H9 (cell line): ENCODE data around the gene LRP10. TPM values are rescaled to one million over a fixed set of nuclear protein-coding genes. Genes with fewer than 3 reads are reported as not detected.

Source experiments
- DNase-seq: peaks from one replicate; pipeline ENCODE4 v3.0.0-alpha.2; 2017
- H2AFZ ChIP-seq: one replicate; pipeline ENCODE4 v1.6.1; 2013; ENCODE audit warnings: mild to moderate bottlenecking, low read length, control low read depth, moderate library complexity
- H2AK5ac ChIP-seq: 2 replicates; pipeline ENCODE4 v1.6.1; 2013; ENCODE audit warnings: low read length, control low read depth, mixed read lengths; ENCODE audit not compliant: insufficient read length
- H2BK120ac ChIP-seq: one replicate; pipeline ENCODE4 v1.6.1; 2013; ENCODE audit warnings: low read depth, mild to moderate bottlenecking, low read length, control low read depth, inconsistent platforms; ENCODE audit not compliant: poor library complexity, severe bottlenecking
- H2BK12ac ChIP-seq: 2 replicates; pipeline ENCODE4 v1.6.1; 2013; ENCODE audit warnings: low read length, control low read depth, mixed read lengths, low read depth; ENCODE audit not compliant: insufficient read length
- H2BK15ac ChIP-seq: 2 replicates; pipeline ENCODE4 v1.6.1; 2013; ENCODE audit warnings: low read depth, low read length, control low read depth
- H2BK20ac ChIP-seq: one replicate; pipeline ENCODE4 v1.6.1; 2013; ENCODE audit warnings: low read depth, mild to moderate bottlenecking, low read length, control low read depth, inconsistent platforms; ENCODE audit not compliant: poor library complexity, severe bottlenecking
- H2BK5ac ChIP-seq: 2 replicates; pipeline ENCODE4 v1.6.1; 2013; ENCODE audit warnings: low read length, control low read depth, mixed read lengths; ENCODE audit not compliant: insufficient read length
- H3K14ac ChIP-seq: 2 replicates; pipeline ENCODE4 v1.6.1; 2013; ENCODE audit warnings: low read length, control low read depth; ENCODE audit not compliant: insufficient read depth
- H3K18ac ChIP-seq: 2 replicates; pipeline ENCODE4 v1.6.1; 2013; ENCODE audit warnings: low read depth, mild to moderate bottlenecking, mixed read lengths, low read length, control low read depth; ENCODE audit not compliant: insufficient read length
- H3K23ac ChIP-seq: 2 replicates; pipeline ENCODE4 v1.6.1; 2013; ENCODE audit warnings: low read length, control low read depth, mixed read lengths, low read depth; ENCODE audit not compliant: insufficient read length
- H3K23me2 ChIP-seq: 2 replicates; pipeline ENCODE4 v1.6.1; 2013; ENCODE audit warnings: low read depth, mild to moderate bottlenecking, mixed read lengths, low read length, control low read depth; ENCODE audit not compliant: insufficient read length, poor library complexity, severe bottlenecking
- H3K27ac ChIP-seq: 2 replicates; pipeline ENCODE4 v1.5.1; 2013; ENCODE audit warnings: low read length, control low read depth, mixed read lengths, low read depth; ENCODE audit not compliant: insufficient read length
- H3K27me3 ChIP-seq: 2 replicates; pipeline ENCODE4 v1.6.1; 2013; ENCODE audit warnings: low read length, control low read depth, inconsistent platforms; ENCODE audit not compliant: insufficient read depth
- H3K4ac ChIP-seq: 2 replicates; pipeline ENCODE4 v1.6.1; 2013; ENCODE audit warnings: low read depth, mild to moderate bottlenecking, control low read depth, inconsistent platforms, low read length, moderate library complexity
- H3K4me1 ChIP-seq: 2 replicates; pipeline ENCODE4 v1.6.1; 2013; ENCODE audit warnings: low read length, control low read depth, inconsistent platforms; ENCODE audit not compliant: insufficient read depth
- H3K4me2 ChIP-seq: 2 replicates; pipeline ENCODE4 v1.6.1; 2013; ENCODE audit warnings: low read length, control low read depth, mixed read lengths; ENCODE audit not compliant: insufficient read length, insufficient read depth
- H3K56ac ChIP-seq: 2 replicates; pipeline ENCODE4 v1.6.1; 2013; ENCODE audit warnings: low read depth, mild to moderate bottlenecking, mixed read lengths, low read length, control low read depth; ENCODE audit not compliant: insufficient read length
- H3K79me1 ChIP-seq: 2 replicates; pipeline ENCODE4 v1.6.1; 2013; ENCODE audit warnings: low read depth, mild to moderate bottlenecking, moderate library complexity, low read length, control low read depth, inconsistent platforms; ENCODE audit not compliant: insufficient read depth, poor library complexity, severe bottlenecking
- H3K79me2 ChIP-seq: 2 replicates; pipeline ENCODE4 v1.6.1; 2013; ENCODE audit warnings: low read length, control low read depth, inconsistent platforms; ENCODE audit not compliant: insufficient read depth
- H3K9ac ChIP-seq: 2 replicates; pipeline ENCODE4 v1.6.1; 2013; ENCODE audit warnings: low read length, control low read depth, mixed read lengths; ENCODE audit not compliant: insufficient read length; ENCODE audit errors: extremely low read depth
- H3K9me3 ChIP-seq: one replicate; pipeline ENCODE4 v1.6.1; 2013; ENCODE audit warnings: low read depth, low read length, inconsistent platforms; ENCODE audit not compliant: control insufficient read depth
- H3T11ph ChIP-seq: one replicate; pipeline ENCODE4 v1.6.1; 2013; ENCODE audit warnings: mild to moderate bottlenecking, low read length, control low read depth, inconsistent platforms
- H4K20me1 ChIP-seq: one replicate; pipeline ENCODE4 v1.6.1; 2013; ENCODE audit not compliant: control insufficient read depth, insufficient read length, insufficient read depth
- H4K5ac ChIP-seq: 2 replicates; pipeline ENCODE4 v1.6.1; 2013; ENCODE audit warnings: low read depth, mild to moderate bottlenecking, mixed read lengths, low read length, control low read depth; ENCODE audit not compliant: insufficient read length
- H4K8ac ChIP-seq: replicated peaks from 2 replicates; pipeline ENCODE4 v1.6.1; 2013; ENCODE audit warnings: low read length, control low read depth, mixed read lengths, low read depth; ENCODE audit not compliant: insufficient read length
- H4K91ac ChIP-seq: 2 replicates; pipeline ENCODE4 v1.6.1; 2013; ENCODE audit warnings: low read depth, mild to moderate bottlenecking, moderate library complexity, mixed read lengths, low read length, control low read depth; ENCODE audit not compliant: insufficient read length
- H3K27ac Mint-ChIP-seq, 3 experiments: 2 replicates in 2 of 3; 3 replicates in 1 of 3; pipeline ENCODE4 v1.8.0; 2020 to 2021; ENCODE audit warnings: mixed read lengths in 3 of 3, mild to moderate bottlenecking in 1 of 3, moderate library complexity in 1 of 3
- H3K27me3 Mint-ChIP-seq: 2 replicates; pipeline ENCODE4 v1.8.0; 2021; ENCODE audit warnings: low read depth, mild to moderate bottlenecking, moderate library complexity, mixed read lengths
- H3K36me3 Mint-ChIP-seq, 3 experiments: 2 replicates in 2 of 3; 3 replicates in 1 of 3; pipeline ENCODE4 v1.8.0; 2020 to 2021; ENCODE audit warnings: low read depth in 3 of 3, mixed read lengths in 3 of 3; ENCODE audit not compliant: insufficient read depth in 1 of 3
- H3K4me1 Mint-ChIP-seq, 2 experiments: 2 replicates each; pipeline ENCODE4 v1.8.0; 2020; ENCODE audit warnings: mixed read lengths in 2 of 2
- H3K4me3 Mint-ChIP-seq, 2 experiments: 2 replicates in 1 of 2; 3 replicates in 1 of 2; pipeline ENCODE4 v1.8.0; 2020 to 2021; ENCODE audit warnings: mild to moderate bottlenecking in 2 of 2, mixed read lengths in 2 of 2, moderate library complexity in 1 of 2
- H3K9me3 Mint-ChIP-seq, 2 experiments: 2 replicates in 1 of 2; 3 replicates in 1 of 2; pipeline ENCODE4 v1.8.0; 2020; ENCODE audit warnings: mild to moderate bottlenecking in 2 of 2, mixed read lengths in 2 of 2, moderate library complexity in 1 of 2
- WGBS: extraction: QIAGEN DNeasy Blood & Tissue Kit; methylation state at CpG from one replicate; pipeline ENCODE4 v1.1.7; 2013; ENCODE audit warnings: missing lambda C conversion rate, low lambda C conversion rate, mixed read lengths; ENCODE audit not compliant: insufficient read length; ENCODE audit errors: extremely low coverage; 5-methylcytosine and 5-hydroxymethylcytosine counted together
- total RNA-seq: library from RNA; stranded (reverse); gene quantifications from 2 replicates; pipeline ENCODE4 v1.2.1, GENCODE V29; 2021
- TF ChIP-seq, protein P1 (sequence below): fragments of 200-600 bp; sonication (generic); conservative IDR thresholded peaks from 3 replicates; pipeline ENCODE4 v1.8.0; 2021; ENCODE audit warnings: antibody characterized with exemption, mild to moderate bottlenecking

LRP10 gene
- total RNA-seq, 1 experiment from 2014 or later = 13.3 TPM

DNA sequence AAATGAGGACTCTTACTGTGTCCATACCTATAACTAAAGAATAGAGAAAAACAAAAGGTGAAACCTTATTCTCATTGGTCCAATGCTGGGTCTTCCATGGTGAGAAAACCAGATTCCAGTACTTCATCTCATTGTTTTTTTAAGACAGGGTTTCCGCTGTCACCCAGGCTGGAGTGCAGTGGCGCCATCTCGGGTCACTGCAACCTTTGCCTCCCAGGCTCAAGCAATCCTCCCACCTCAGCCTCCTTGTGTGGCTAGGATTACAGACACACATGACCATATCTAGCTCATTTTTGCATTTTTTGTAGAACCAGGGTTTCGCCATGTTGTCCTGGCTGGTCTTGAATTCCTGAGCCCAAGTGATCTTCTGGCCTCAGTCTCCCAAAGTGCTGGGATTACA, 34.1 kb downstream of the LRP10 start:
- no peak overlapping the region for H3K4ac ChIP-seq
- no peak overlapping the region for H2AK5ac ChIP-seq
- no peaks in the 10 kb centered on the region for H3K23me2 ChIP-seq
- H2BK20ac ChIP-seq = no peak overlapping the region
- TF ChIP-seq, protein P1, sequence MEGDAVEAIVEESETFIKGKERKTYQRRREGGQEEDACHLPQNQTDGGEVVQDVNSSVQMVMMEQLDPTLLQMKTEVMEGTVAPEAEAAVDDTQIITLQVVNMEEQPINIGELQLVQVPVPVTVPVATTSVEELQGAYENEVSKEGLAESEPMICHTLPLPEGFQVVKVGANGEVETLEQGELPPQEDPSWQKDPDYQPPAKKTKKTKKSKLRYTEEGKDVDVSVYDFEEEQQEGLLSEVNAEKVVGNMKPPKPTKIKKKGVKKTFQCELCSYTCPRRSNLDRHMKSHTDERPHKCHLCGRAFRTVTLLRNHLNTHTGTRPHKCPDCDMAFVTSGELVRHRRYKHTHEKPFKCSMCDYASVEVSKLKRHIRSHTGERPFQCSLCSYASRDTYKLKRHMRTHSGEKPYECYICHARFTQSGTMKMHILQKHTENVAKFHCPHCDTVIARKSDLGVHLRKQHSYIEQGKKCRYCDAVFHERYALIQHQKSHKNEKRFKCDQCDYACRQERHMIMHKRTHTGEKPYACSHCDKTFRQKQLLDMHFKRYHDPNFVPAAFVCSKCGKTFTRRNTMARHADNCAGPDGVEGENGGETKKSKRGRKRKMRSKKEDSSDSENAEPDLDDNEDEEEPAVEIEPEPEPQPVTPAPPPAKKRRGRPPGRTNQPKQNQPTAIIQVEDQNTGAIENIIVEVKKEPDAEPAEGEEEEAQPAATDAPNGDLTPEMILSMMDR = no peak
- no peaks in the 10 kb centered on the region for H4K20me1 ChIP-seq
- H3K79me2 ChIP-seq = no peaks in the 10 kb centered on the region
- H3K4me1 Mint-ChIP-seq = no peaks in the 10 kb centered on the region
- H3K4me3 Mint-ChIP-seq = no peak overlapping the region
- H2BK12ac ChIP-seq = no peak overlapping the region
- no peak overlapping the region for H2AFZ ChIP-seq
- no peaks in the 10 kb centered on the region for H3K79me1 ChIP-seq
- no peak overlapping the region for H4K91ac ChIP-seq
- H3K14ac ChIP-seq = no peak overlapping the region
- H3K27me3 Mint-ChIP-seq = no peaks in the 10 kb centered on the region; the same call in 1 of the 2 replicates
- no peak overlapping the region for H3T11ph ChIP-seq
- no peak for DNase-seq
- H3K9me3 ChIP-seq = no peaks in the 10 kb centered on the region
- no CpG with 5 or more reads among the region's 4 CpGs for WGBS
- H3K18ac ChIP-seq = no peak overlapping the region
- no peak overlapping the region for H3K56ac ChIP-seq
- no peak overlapping the region for H2BK15ac ChIP-seq
- H3K36me3 Mint-ChIP-seq = peaks cover 46 to 84% (median 70%) of the 10 kb centered on the region in 3 experiments
- no peak overlapping the region for H2BK120ac ChIP-seq
- H3K4me2 ChIP-seq = no peak overlapping the region
- H3K23ac ChIP-seq = no peak overlapping the region
- H4K8ac ChIP-seq = no peak overlapping the region
- no peaks in the 10 kb centered on the region for H3K9me3 Mint-ChIP-seq
- H3K27ac Mint-ChIP-seq = no peak overlapping the region
- no peak overlapping the region for H3K9ac ChIP-seq
- H2BK5ac ChIP-seq = no peak overlapping the region
- H3K4me1 ChIP-seq = no peaks in the 10 kb centered on the region
- no peak overlapping the region for H3K27ac ChIP-seq
- H4K5ac ChIP-seq = no peak overlapping the region
- no peaks in the 10 kb centered on the region for H3K27me3 ChIP-seq
